ENCODE results near the gene HPSE2. TPM values are rescaled to one million over a fixed set of nuclear protein-coding genes. Genes with fewer than 3 reads are reported as not detected.

The HPSE2 gene
- total RNA-seq, 1 donor from 2014 or later: 0.10 TPM

DNA sequence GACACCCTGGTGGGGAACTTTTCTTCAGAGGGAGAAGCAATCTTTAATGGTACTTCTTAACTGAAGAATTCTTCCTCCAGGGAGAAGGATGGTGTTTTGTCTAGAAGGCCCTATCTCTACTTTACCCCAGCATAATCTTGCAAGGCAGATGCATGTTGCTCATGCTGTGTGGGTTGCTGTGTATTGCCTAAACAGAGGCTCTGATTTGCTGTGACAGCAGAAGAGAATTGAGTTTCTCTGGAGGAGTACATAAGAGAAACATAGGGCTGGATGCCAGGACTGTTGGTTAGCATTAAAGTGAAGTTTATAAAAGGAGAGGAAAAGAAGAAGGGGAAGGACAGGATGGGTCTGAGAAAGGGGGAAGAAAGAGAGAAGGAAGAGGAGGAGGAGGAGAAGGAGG lies 540.8 kb downstream of the HPSE2 start:
- H3K4me3 Mint-ChIP-seq (ENCODE audit: low read depth): no peak overlapping the region
- H3K27ac Mint-ChIP-seq: no peak overlapping the region
- H3K9me3 Mint-ChIP-seq (ENCODE audit: low read depth): peaks cover 6% of the 10 kb centered on the region
- DNase-seq (ENCODE audit: low spot score, unreplicated experiment): no peak
- TF ChIP-seq, protein P1, sequence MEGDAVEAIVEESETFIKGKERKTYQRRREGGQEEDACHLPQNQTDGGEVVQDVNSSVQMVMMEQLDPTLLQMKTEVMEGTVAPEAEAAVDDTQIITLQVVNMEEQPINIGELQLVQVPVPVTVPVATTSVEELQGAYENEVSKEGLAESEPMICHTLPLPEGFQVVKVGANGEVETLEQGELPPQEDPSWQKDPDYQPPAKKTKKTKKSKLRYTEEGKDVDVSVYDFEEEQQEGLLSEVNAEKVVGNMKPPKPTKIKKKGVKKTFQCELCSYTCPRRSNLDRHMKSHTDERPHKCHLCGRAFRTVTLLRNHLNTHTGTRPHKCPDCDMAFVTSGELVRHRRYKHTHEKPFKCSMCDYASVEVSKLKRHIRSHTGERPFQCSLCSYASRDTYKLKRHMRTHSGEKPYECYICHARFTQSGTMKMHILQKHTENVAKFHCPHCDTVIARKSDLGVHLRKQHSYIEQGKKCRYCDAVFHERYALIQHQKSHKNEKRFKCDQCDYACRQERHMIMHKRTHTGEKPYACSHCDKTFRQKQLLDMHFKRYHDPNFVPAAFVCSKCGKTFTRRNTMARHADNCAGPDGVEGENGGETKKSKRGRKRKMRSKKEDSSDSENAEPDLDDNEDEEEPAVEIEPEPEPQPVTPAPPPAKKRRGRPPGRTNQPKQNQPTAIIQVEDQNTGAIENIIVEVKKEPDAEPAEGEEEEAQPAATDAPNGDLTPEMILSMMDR (IDR thresholded peaks at IDR 0.05; ENCODE audit: unreplicated experiment): no peak
- no peaks in the 10 kb centered on the region for H3K4me1 Mint-ChIP-seq (ENCODE audit: low read depth)
- H3K36me3 Mint-ChIP-seq (ENCODE audit: insufficient read depth): no peaks in the 10 kb centered on the region
- no peaks in the 10 kb centered on the region for H3K27me3 Mint-ChIP-seq

- H3K36me3 Mint-ChIP-seq (ENCODE audit: insufficient read depth): no peaks in the 10 kb centered on the region
- H3K27me3 Mint-ChIP-seq: no peaks in the 10 kb centered on the region
- no peak overlapping the region for H3K27ac Mint-ChIP-seq
- no peak for DNase-seq (ENCODE audit: low spot score, unreplicated experiment)
- no peaks in the 10 kb centered on the region for H3K4me1 Mint-ChIP-seq (ENCODE audit: low read depth)
- H3K9me3 Mint-ChIP-seq (ENCODE audit: low read depth): peaks cover 9% of the 10 kb centered on the region
- H3K4me3 Mint-ChIP-seq (ENCODE audit: low read depth): no peak overlapping the region
- TF ChIP-seq, protein P1 (IDR thresholded peaks at IDR 0.05; ENCODE audit: unreplicated experiment): no peak
Measured at GRCh38 chr10:98694014-98694413, 541.6 kb downstream of the HPSE2 start.

DNA sequence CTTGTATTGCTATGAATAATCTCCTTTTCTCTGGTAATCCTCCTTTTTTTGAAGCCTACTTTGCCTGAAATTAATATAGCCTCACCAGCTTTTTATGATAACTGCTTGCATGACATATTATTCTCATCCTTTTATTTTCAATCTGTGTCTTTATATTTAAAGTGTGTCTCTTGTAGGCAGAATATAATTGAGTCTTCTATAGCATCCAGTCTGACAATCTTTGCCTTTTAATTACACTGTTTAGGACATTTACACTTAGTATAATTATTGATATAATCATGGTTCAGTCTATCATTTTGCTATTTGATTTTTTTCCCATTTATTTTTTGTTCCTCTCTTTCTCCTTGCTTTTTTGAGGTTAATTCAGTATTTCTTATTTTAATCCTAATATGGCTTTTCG lies 548.0 kb downstream of the HPSE2 start:
- TF ChIP-seq, protein P1 (IDR thresholded peaks at IDR 0.05; ENCODE audit: unreplicated experiment): no peak
- no peak for DNase-seq (ENCODE audit: low spot score, unreplicated experiment)
- no peak overlapping the region for H3K27ac Mint-ChIP-seq
- H3K9me3 Mint-ChIP-seq (ENCODE audit: low read depth): peaks cover 10% of the 10 kb centered on the region
- H3K36me3 Mint-ChIP-seq (ENCODE audit: insufficient read depth): no peaks in the 10 kb centered on the region
- H3K4me1 Mint-ChIP-seq (ENCODE audit: low read depth): no peaks in the 10 kb centered on the region
- H3K4me3 Mint-ChIP-seq (ENCODE audit: low read depth): no peak overlapping the region
- no peaks in the 10 kb centered on the region for H3K27me3 Mint-ChIP-seq

DNA sequence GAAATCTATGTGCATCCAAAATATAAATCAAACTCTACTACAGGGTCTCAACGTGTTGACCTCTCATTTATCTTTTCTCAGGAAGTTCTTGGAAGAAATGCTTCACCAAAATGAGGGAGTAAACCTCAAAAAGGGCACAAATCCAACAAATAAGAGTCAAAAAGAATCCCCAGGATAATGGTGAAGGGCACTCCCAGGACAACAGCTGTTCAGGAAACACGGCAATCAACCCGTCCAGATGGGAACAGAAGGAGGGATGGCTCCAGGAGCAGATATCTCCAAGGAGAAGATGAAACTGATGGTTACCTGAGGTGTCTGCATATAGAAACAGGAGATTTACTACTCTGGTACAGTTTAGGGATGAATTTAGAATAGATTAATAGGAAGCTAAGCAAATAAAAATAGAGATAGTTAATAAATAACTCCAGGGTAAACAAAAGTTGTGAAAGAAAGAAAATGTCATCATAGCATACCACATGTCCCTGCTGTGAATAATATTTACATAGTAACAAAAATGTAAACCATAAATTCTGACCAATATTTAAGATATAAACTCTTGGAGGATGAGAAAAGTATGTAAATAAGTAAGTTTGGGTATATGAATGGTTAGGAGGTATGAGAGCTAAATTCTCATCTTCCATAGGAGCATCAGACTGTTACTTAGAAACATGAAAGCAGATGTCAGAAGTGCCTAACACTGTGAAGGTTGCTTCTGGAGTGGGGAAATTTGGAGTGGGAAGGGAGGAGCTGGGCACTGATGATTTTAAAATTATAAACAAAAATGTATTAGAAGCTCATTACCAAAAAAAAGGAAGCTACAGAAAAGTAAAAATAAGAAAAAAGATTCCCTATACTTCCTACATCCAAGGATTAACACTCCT lies 551.4 kb downstream of the HPSE2 start:
- no peaks in the 10 kb centered on the region for H3K36me3 Mint-ChIP-seq (ENCODE audit: insufficient read depth)
- TF ChIP-seq, protein P1 (IDR thresholded peaks at IDR 0.05; ENCODE audit: unreplicated experiment): no peak
- H3K4me3 Mint-ChIP-seq (ENCODE audit: low read depth): no peak overlapping the region
- no peak overlapping the region for H3K27ac Mint-ChIP-seq
- no peaks in the 10 kb centered on the region for H3K27me3 Mint-ChIP-seq
- H3K9me3 Mint-ChIP-seq (ENCODE audit: low read depth): peaks cover 9% of the 10 kb centered on the region
- no peaks in the 10 kb centered on the region for H3K4me1 Mint-ChIP-seq (ENCODE audit: low read depth)
- no peak for DNase-seq (ENCODE audit: low spot score, unreplicated experiment)

GRCh38 chr10:98676895-98677294 lies 558.8 kb downstream of the HPSE2 start:
- no peaks in the 10 kb centered on the region for H3K27me3 Mint-ChIP-seq
- H3K9me3 Mint-ChIP-seq (ENCODE audit: low read depth): no peaks in the 10 kb centered on the region
- DNase-seq (ENCODE audit: low spot score, unreplicated experiment): no peak
- no peaks in the 10 kb centered on the region for H3K36me3 Mint-ChIP-seq (ENCODE audit: insufficient read depth)
- TF ChIP-seq, protein P1 (IDR thresholded peaks at IDR 0.05; ENCODE audit: unreplicated experiment): peak; percentile 26
- H3K4me3 Mint-ChIP-seq (ENCODE audit: low read depth): no peak overlapping the region
- H3K4me1 Mint-ChIP-seq (ENCODE audit: low read depth): no peaks in the 10 kb centered on the region
- no peak overlapping the region for H3K27ac Mint-ChIP-seq
